Lung (tissue), 12 donors: ENCODE data around the gene XRCC3. TPM values are rescaled to one million over a fixed set of nuclear protein-coding genes. Genes with fewer than 3 reads are reported as not detected.

Experiments
- ATAC-seq: fragments of 200-7000 bp; cut with Tn5 transposase; one replicate; pipeline ENCODE4 v1.9.1; 2020; ENCODE audit warnings: moderate number of reproducible peaks; ENCODE audit not compliant: insufficient read depth, low FRiP score
- DNase-seq, 3 donors: peaks; one replicate each; pipeline ENCODE4 v3.0.0-alpha.2; 2013 to 2017
- H3K27ac ChIP-seq, 2 donors: one replicate each; pipeline ENCODE4 v1.5.1; 2013; ENCODE audit warnings: mild to moderate bottlenecking in 2 of 2, moderate library complexity in 2 of 2, control low read depth in 1 of 2, inconsistent platforms in 1 of 2, low read depth in 1 of 2, low read length in 1 of 2
- H3K27me3 ChIP-seq, 3 donors: one replicate each; pipeline ENCODE4 v1.5.1; 2013; ENCODE audit warnings: low read length in 2 of 3; ENCODE audit not compliant: control insufficient read depth in 3 of 3, insufficient read depth in 3 of 3
- H3K36me3 ChIP-seq, 4 donors: one replicate each; pipeline ENCODE4 v1.5.1; 2013; ENCODE audit warnings: low read length in 4 of 4, mild to moderate bottlenecking in 1 of 4, moderate library complexity in 1 of 4; ENCODE audit not compliant: control insufficient read depth in 4 of 4, insufficient read depth in 4 of 4
- H3K4me1 ChIP-seq, 5 donors: one replicate each; pipeline ENCODE4 v1.5.1; 2013; ENCODE audit warnings: low read length in 5 of 5, mild to moderate bottlenecking in 2 of 5, moderate library complexity in 1 of 5; ENCODE audit not compliant: control insufficient read depth in 5 of 5, insufficient read depth in 5 of 5
- H3K4me3 ChIP-seq: one replicate; pipeline ENCODE4 v1.5.1; 2013; ENCODE audit warnings: mild to moderate bottlenecking, control low read depth, moderate library complexity
- H3K9ac ChIP-seq, 2 donors: one replicate each; pipeline ENCODE4 v1.5.1; 2013; ENCODE audit warnings: low read length in 2 of 2, control low read depth in 1 of 2; ENCODE audit not compliant: insufficient read depth in 1 of 2
- H3K9me3 ChIP-seq, 4 donors: one replicate each; pipeline ENCODE4 v1.5.1; 2013; ENCODE audit warnings: low read length in 3 of 4, mild to moderate bottlenecking in 1 of 4, moderate library complexity in 1 of 4; ENCODE audit not compliant: control insufficient read depth in 4 of 4, insufficient read depth in 3 of 4
- WGBS, 2 donors: extraction: QIAGEN DNeasy Blood & Tissue Kit; methylation state at CpG; one replicate each; pipeline ENCODE4 v1.1.7; 2013; 5-methylcytosine and 5-hydroxymethylcytosine counted together
- polyA plus RNA-seq, 2 donors: library from polyadenylated mRNA; stranded (reverse); fragments of 200-250 nt; gene quantifications; one replicate each; pipeline ENCODE4 v1.2.1, GENCODE V29; 2013
- total RNA-seq, 2 donors: library from RNA; depleted of rRNA in 1 of 2; stranded (reverse); fragments of >200 nt in 1 of 2; gene quantifications; one replicate each; pipeline ENCODE4 v1.2.1, GENCODE V29; 2014 to 2021
- TF ChIP-seq, protein P1 (sequence below): IDR thresholded peaks from 2 replicates; pipeline ENCODE4 v1.5.1; 2012; ENCODE audit warnings: mild to moderate bottlenecking; ENCODE audit errors: control extremely low read depth, extremely low read depth
- donor health status: control.
- donor health status: control.
- donor health status: Bipolar disorder and iron deficiency.
- donor health status: healthy.
- donor health status: DM: yes; HTN: yes; CAD: no.

XRCC3 gene
- total and polyA plus RNA-seq, 4 donors = 4.4 to 10.4 (median 6.0) TPM

- H3K27ac ChIP-seq = no peak overlapping the region
- WGBS, 2 donors = 58 to 73% methylated on average over 12 to 13 of the region's 13 CpGs
These were observed 19.2 kb downstream of the XRCC3 start for GRCh38 chr14:103696070-103696402.

GRCh38 chr14:103695296-103696069 lies 19.8 kb downstream of the XRCC3 start:
- H3K27ac ChIP-seq = no peak overlapping the region
- H3K9me3 ChIP-seq = no peaks in the 10 kb centered on the region
- ATAC-seq (no peak), DNase-seq (no peak)
- no peak overlapping the region for H3K9ac ChIP-seq
- H3K27me3 ChIP-seq = no peaks in the 10 kb centered on the region
- H3K36me3 ChIP-seq = peaks cover 10 to 56% (median 29%) of the 10 kb centered on the region in 4 donors
- H3K4me1 ChIP-seq = peaks cover 0 to 24% (median 17%) of the 10 kb centered on the region in 5 donors
- TF ChIP-seq, protein P1, sequence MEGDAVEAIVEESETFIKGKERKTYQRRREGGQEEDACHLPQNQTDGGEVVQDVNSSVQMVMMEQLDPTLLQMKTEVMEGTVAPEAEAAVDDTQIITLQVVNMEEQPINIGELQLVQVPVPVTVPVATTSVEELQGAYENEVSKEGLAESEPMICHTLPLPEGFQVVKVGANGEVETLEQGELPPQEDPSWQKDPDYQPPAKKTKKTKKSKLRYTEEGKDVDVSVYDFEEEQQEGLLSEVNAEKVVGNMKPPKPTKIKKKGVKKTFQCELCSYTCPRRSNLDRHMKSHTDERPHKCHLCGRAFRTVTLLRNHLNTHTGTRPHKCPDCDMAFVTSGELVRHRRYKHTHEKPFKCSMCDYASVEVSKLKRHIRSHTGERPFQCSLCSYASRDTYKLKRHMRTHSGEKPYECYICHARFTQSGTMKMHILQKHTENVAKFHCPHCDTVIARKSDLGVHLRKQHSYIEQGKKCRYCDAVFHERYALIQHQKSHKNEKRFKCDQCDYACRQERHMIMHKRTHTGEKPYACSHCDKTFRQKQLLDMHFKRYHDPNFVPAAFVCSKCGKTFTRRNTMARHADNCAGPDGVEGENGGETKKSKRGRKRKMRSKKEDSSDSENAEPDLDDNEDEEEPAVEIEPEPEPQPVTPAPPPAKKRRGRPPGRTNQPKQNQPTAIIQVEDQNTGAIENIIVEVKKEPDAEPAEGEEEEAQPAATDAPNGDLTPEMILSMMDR = no peak
- H3K4me3 ChIP-seq = no peak overlapping the region
- WGBS, 2 donors = 62 to 82% methylated on average over 14 of the region's 14 CpGs

More at GRCh38 chr14:103696070-103696402, 19.2 kb downstream of the XRCC3 start:
- DNase-seq = no peak
- ATAC-seq = no peak
- Histone ChIP-seq H3K9ac (no peak overlapping the region), H3K36me3 (peaks cover 10 to 61% (median 32%) of the 10 kb centered on the region in 4 donors), H3K9me3 (no peaks in the 10 kb centered on the region), H3K4me1 (peaks cover 0 to 24% (median 17%) of the 10 kb centered on the region in 5 donors), H3K4me3 (no peak overlapping the region), H3K27me3 (no peaks in the 10 kb centered on the region)
- TF ChIP-seq, protein P1 = no peak

DNA sequence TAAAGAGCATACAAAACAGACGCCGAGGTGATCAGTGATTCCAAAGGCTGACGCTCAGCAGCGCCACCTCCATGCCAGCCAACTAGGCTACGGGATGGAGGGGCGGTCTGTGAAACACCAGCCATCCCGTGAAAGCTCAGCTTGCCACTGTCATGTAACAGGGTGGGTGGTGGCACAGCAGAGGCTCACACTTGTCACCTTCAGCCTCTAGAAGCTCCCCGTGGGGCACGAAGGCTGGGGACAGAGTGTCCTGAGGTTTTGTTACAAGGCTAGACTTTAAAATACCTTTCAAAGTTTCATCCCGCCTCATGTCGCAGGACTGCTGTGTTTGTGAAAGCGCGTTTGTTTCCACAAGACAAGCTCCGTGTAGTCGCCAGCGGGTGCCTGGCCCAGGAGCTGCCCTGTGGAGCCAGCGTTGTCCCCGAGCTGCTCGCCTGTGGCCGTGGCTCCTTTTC lies 20.7 kb downstream of the XRCC3 start:
- Histone ChIP-seq H3K27ac (peak overlapping the region in 1 of 2 donors; percentile 17), H3K9me3 (peaks cover 0 to 1% (median 0%) of the 10 kb centered on the region in 4 donors), H3K9ac (no peak overlapping the region), H3K4me3 (no peak overlapping the region), H3K27me3 (no peaks in the 10 kb centered on the region), H3K36me3 (peaks cover 11 to 53% (median 27%) of the 10 kb centered on the region in 4 donors), H3K4me1 (peaks cover 0 to 24% (median 17%) of the 10 kb centered on the region in 5 donors)
- TF ChIP-seq, protein P1 = no peak
- 95% methylated on average over 20 of the region's 20 CpGs for WGBS, 2 donors
- no peak for DNase-seq
- no peak for ATAC-seq
